Forelimb muscle (tissue), 1 donor: ENCODE measurements around the gene BNIP2. TPM values are rescaled to one million over a fixed set of nuclear protein-coding genes. Genes with fewer than 3 reads are reported as not detected.
"Not testable (repeated sequence)": the region's sequence is repeated elsewhere in the genome, so short reads cannot be mapped to it uniquely, and the experiment has no call there.

Experiments
- DNase-seq: peaks from one replicate; pipeline ENCODE4 v3.0.0-alpha.2; 2013; ENCODE audit warnings: low read depth
- polyA plus RNA-seq: library from polyadenylated mRNA; unstranded; fragments of 120-200 nt; gene quantifications from one replicate; pipeline ENCODE4 v1.2.1, GENCODE V29; 2013; ENCODE audit not compliant: insufficient read length

BNIP2 gene
- polyA plus RNA-seq, 1 donor: 44.4 TPM

GRCh38 chr15:59688423-59688781 lies 718 bp downstream of the BNIP2 start:
- DNase-seq: no peak

DNA sequence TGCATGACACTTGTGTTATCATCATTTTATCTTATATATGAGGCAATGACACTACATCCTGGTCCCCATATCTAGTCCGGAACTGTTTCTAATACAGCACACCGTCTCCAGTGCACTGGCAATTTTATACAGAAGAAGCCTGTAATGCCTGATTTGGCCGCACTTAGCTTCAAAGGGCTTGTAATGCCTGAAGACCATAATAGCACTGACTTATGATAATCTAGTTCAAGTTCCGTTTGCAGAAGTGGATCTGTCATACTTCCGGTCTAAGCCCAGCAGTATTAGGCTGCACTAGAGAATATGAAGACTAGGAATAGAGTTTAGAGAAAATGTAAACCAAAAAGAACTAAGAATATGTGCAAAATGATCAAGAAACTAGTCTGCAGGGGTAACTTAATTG lies 1.3 kb downstream of the BNIP2 start:
- DNase-seq: no peak

GRCh38 chr15:59686389-59686788 lies 2.7 kb downstream of the BNIP2 start:
- DNase-seq: no peak

DNA sequence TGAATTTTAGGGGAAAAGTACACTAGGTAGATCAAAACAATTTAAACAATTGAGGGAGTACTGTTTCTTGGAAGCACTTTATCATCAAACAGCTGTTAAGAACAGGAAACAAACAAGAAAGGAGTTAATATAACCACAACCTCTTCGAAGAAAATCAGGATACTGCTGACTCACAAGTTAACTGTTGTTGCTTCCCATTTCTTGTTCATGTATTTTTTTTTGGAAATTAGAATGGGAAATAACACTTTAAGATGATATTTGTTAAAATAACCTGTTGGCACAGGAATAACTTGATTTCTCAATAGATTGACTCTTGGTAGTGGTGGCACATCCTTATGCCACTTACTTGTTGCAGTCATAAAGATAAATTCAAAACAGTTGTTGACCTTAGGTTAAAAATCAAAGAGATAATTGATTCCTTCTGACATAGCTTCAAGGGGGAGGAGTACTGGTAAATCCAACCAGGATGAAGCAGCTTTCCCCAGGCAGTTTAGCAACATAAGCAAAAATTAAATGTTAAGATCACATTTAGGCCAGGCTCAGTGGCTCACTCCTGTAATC lies 3.3 kb downstream of the BNIP2 start:
- no peak for DNase-seq

GRCh38 chr15:59680870-59681269 lies 8.2 kb downstream of the BNIP2 start:
- no peak for DNase-seq

DNA sequence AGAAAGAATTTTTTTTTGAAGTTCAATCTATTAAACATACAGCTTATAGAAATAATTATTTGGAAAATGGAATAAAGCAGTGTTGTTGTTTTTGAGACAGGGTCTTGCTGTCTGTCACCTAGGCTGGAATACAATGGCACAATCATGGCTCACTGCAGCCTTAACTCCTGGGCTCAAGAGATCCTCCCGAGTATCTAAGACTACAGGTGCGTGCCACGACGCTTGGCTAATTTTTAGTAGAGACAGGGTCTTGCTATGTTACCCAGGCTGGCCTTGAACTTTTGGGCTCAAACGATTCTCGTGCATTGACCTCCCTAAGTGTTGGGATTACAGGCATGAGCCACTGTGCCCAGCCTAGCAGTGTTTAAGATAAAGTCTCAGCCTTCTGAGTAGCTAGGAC lies 8.8 kb downstream of the BNIP2 start:
- no peak for DNase-seq

- no peak for DNase-seq
Observed at GRCh38 chr15:59678620-59679019, 10.5 kb downstream of the BNIP2 start.

DNA sequence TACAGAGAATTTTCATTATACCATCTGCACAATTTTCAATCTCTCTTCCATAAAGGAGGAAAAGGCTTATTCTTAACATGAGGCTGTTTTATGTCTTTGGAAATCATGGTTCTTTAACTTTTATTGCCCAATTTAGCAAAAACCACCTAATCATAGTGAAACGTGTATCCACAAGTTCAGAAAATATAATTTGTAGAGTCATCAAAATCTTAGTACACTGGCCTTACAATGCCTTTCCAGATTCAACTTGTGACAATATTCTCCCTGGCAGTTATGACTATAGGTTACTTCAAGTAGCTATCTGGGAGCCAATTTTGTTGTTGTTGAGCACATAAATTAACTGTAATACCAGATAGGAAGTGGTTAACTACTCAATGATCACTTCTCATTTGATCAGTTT lies 10.9 kb downstream of the BNIP2 start:
- no peak for DNase-seq

DNA sequence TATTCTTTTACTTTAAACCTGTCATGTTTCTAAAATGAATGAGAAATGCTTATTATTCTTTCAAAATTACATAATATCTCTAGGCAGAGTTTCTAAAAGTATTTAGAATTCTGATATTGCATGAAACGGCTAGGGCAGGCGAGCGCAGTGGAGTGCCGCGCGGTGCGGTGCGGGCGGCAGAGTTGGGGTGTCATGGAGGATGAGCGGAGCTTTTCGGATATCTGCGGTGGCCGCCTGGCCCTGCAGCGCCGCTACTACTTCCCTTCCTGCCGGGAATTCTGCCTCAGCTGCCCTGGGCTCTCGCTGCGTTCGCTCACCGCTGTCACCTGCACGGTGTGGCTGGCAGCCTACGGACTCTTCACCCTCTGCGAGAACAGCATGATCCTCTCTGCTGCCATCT lies 12.6 kb downstream of the BNIP2 start:
- no peak for DNase-seq

DNA sequence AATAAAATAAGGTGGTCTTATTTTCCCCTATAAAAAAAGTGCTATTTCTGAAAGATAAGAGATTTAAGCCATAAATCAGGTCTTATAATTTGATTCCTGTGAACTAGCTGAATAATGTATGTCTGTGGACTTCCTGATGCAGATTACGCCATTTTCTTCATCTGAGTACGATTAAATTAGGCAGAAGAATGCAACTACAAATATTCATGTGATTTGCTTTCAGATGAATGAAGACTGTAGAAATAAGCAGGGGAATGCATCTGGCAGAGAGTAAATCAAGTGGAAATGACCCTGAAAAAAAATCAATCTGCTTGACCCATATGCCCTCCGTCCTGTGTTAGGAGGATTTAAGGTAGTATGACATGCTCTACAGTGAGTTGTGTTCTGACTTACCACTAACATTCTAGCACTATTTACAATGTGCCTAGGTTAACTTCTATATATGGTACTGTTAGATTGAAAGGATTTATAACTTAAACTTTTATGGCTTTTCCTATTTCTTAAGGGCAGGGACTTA lies 14.7 kb downstream of the BNIP2 start:
- DNase-seq: no peak

DNA sequence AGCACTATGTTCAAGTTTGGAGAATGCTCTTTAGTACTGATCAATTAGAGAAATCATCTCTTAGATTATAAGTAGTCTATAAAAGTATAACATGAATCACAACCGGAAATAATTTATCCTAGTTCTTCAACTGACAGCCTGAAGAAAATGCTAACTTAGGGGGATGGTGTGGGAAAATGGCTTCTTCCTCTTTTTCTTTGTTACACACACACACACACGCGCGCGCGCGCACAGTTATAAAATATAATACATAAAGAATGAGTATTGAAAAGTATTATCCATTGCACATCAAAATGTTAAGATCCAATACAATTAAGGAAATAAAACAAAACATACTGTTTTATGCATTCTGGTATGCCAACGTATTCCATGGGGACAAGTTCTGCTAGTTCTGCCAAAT lies 20.6 kb downstream of the BNIP2 start:
- no peak for DNase-seq

GRCh38 chr15:59662260-59662659 lies 26.9 kb downstream of the BNIP2 start:
- peak; percentile 91 for DNase-seq

GRCh38 chr15:59659366-59659765 lies 29.8 kb downstream of the BNIP2 start:
- DNase-seq: no peak

DNA sequence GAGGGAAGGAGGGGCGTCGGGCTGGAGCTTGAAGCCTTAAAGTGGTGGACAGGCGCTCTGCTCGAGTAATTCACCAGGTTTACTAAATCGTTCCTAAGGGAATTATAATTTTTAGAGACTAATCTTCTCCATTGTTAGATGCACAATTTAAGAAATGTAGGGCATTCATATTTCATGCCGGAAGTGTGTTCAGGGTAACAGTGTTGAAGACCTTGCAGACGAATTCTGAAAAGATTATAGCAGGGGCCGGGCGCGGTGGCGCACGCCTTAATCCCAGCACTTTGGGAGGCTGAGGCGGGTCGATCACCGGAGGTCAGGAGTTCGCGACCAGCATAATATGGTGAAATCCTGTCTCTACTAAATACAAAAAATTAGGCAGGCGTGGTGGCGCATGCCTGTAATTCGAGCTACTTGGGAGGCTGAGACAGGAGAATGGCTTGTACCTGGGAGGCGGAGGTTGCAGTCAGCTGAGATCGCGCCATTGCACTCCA lies 31.4 kb downstream of the BNIP2 start:
- no peak for DNase-seq

DNA sequence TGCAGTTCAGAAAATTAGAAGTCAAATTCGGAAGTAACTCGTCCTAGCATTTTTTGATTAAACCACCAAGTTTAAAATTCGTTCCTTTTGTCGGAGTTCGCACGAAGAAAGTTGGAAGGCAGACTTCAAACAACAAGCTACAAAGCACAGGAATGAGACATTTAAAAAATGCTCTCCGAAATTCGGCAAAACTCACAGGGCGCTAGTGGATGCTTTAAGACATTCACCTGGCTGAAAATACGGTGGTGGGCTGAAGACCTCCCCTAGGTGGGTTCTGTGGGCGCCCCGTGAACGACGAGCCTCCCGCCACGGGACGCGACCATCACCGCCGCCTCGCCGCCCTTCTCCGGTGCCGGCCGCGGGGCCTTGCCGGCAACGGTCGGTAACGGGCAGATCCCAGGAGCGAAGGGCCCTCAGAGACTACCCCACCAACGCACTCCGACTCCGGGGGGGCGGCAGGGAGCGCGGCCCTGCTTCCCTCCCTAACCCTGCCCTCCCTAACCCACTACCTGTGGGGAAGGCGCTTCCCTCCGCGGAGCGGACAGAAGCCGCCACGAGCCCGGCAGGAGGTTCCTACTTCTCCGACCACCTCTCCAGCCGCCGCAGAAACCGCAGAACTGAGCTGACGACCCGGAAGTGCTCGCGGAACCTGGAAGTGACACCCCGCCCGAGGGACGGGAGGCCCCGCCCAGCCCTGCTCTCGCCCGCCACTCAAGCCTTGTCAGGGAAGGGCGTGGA lies 32.1 kb downstream of the BNIP2 start, which contains the start of gene GTF2A2:
Gene GTF2A2 (minus strand): TSS at position 619 of the 738 bp plus-strand sequence. CDS start 5,238 bp downstream, outside the sequence.
- peak; percentile 86 for DNase-seq

GRCh38 chr15:59654046-59654445 lies 35.1 kb downstream of the BNIP2 start:
- DNase-seq: no peak

DNA sequence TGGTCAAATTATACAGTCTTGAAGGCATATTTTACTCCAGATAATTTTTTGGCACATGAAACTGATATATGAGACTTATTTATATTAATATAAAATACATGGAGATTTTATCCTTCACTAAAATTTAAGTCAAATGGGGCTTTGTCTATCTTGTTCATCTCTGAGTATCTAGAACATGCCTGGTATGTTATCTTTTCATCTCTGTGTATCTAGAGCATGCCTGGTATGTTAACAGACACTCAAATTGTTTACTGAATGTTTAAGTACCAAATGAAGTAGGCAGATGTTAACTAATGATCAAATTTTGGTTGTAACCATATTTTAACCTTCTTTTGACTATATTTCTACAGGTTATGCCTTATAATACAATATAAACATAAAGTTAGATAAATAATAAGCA lies 39.5 kb downstream of the BNIP2 start:
- DNase-seq: no peak

- DNase-seq: no peak
Observed at GRCh38 chr15:59647085-59647484, 42.0 kb downstream of the BNIP2 start.

DNA sequence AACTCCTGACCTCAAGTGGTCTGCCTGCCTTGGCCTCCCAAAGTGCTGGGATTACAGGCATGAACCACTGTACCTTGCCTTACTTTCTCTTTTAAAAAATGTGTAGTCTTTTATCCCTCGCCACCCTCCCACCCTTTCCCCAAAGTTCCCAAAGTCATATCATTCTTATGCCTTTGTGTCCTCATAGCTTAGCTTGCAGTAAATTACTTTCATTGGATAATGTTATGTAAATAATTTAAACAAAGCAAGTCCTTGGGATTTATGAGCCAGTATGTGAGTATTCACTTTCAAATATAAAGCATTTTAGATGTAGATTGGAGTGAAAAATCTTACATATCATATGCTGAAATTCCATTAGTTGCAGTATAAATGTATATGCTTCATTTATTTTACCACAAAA lies 42.8 kb downstream of the BNIP2 start:
- no peak for DNase-seq

DNA sequence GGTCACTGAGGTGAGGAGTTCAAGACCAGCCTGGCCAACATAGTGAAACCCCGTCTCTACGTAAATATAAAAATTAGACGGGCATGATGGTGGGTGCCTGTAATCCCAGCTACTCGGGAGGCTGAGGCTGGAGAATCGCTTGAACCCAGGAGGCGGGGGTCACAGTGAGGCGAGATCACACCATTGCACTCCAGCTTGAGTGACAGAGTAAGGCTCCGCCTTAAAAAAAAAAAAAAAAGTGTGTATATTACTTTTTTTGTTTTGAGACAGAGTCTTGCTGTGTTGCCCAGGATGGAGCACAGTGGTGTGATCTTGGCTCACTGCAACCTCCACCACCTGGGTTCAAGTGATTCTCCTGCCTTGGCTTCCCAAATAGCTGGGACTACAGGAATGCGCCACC lies 43.3 kb downstream of the BNIP2 start:
- DNase-seq: not testable (repeated sequence)

DNA sequence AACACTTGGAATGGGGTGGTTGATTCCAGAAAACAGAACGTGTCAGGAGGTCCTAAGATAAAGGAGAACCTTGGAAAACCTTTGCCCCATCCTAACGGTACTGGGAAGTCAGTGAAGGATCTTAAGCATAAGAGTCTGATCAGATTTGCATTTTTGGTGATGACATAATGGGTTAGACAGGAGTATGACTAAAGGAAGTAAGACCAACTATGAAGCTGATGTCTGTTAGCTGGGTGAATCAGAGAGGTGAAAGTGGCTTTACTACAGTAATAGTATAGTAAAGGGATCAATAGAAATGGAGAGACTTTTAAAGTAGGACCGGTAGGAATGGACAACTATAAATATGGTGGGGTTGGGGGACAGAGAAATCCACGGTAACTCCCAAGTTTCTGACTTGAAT lies 44.4 kb downstream of the BNIP2 start:
- no peak for DNase-seq

GRCh38 chr15:59642351-59642750 lies 46.8 kb downstream of the BNIP2 start:
- DNase-seq: no peak

DNA sequence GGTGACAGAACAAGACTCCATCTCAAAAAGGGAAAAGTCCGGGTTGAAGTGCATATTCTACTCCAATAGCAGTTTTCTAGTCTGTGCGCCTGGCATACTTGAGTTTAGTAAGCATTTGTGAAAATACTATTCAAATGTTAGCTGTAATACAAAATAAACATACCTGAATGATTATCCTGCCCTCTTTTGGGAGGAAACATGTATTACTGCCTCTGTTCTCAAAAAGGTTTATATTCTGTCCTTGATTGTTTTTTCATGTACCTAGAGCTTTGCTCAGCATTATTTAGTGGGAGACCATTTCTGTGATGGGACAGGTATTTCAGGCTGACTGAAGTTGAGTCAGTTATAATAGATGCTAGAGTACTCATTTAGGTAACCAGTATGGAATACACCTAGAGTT lies 51.6 kb downstream of the BNIP2 start:
- not testable (repeated sequence) for DNase-seq
